H1 (cell line): ENCODE measurements around the gene FMN2. TPM values are rescaled to one million over a fixed set of nuclear protein-coding genes. Genes with fewer than 3 reads are reported as not detected.

Experiments
- CTCF ChIA-PET: fragments of 300-600 bp; sonication (Branson Sonifier 250); formaldehyde crosslinking; loops from one replicate; lab custom pipeline; 2021; ENCODE audit not compliant: partially characterized antibody; lab: Charles Lee
- POLR2A ChIA-PET: fragments of 300-600 bp; sonication (Branson Sonifier 250); formaldehyde crosslinking; loops from one replicate; lab custom pipeline; 2021; ENCODE audit warnings: inconsistent platforms; ENCODE audit not compliant: partially characterized antibody; lab: Charles Lee
- DNase-seq, 2 experiments: peaks; one replicate each; pipeline versions ENCODE4 v3.0.0 to v3.0.0-alpha.2; 2010 to 2022; ENCODE audit warnings: low spot score in 2 of 2, low read depth in 1 of 2, mixed read lengths in 1 of 2
- FAIRE-seq: peaks from 2 replicates; lab custom pipeline; 2011; peaks lifted over from hg19 to GRCh38; lab: Jason Lieb, UNC
- H2AFZ ChIP-seq: 2 replicates; pipeline ENCODE4 v1.8.1; 2012; ENCODE audit warnings: low read length, inconsistent platforms
- H2AK5ac ChIP-seq: 2 replicates; pipeline ENCODE4 v1.6.1; 2013; ENCODE audit warnings: low read depth, low read length
- H2BK120ac ChIP-seq: replicated peaks from 2 replicates; pipeline ENCODE3; 2013; ENCODE audit warnings: low read depth, low read length, inconsistent platforms
- H2BK12ac ChIP-seq: 2 replicates; pipeline ENCODE4 v1.6.1; 2013; ENCODE audit warnings: low read depth, low read length
- H2BK15ac ChIP-seq: 2 replicates; pipeline ENCODE4 v1.6.1; 2013; ENCODE audit warnings: low read length
- H2BK20ac ChIP-seq: 2 replicates; pipeline ENCODE4 v1.6.1; 2013; ENCODE audit warnings: low read length
- H2BK5ac ChIP-seq: 2 replicates; pipeline ENCODE4 v1.6.1; 2013; ENCODE audit warnings: low read depth, low read length
- H3K14ac ChIP-seq: 2 replicates; pipeline ENCODE4 v1.6.1; 2013; ENCODE audit warnings: inconsistent platforms; ENCODE audit not compliant: insufficient read length
- H3K18ac ChIP-seq: 2 replicates; pipeline ENCODE4 v1.6.1; 2013; ENCODE audit warnings: low read length; ENCODE audit errors: extremely low read depth
- H3K23ac ChIP-seq: 2 replicates; pipeline ENCODE4 v1.6.1; 2013; ENCODE audit warnings: inconsistent platforms; ENCODE audit not compliant: insufficient read length
- H3K23me2 ChIP-seq: 2 replicates; pipeline ENCODE4 v1.6.1; 2013; ENCODE audit warnings: low read depth, low read length
- H3K27ac ChIP-seq: 2 replicates; pipeline ENCODE4 v1.6.1; 2011; ENCODE audit warnings: low read depth, low read length, inconsistent platforms
- H3K27me3 ChIP-seq, 4 experiments: replicated peaks in 1 of 4; 1 replicate in 1 of 4; 2 replicates in 3 of 4; pipeline versions ENCODE4 v1.6.1 to v1.8.1; 2011 to 2013; ENCODE audit warnings: low read length in 3 of 4, mild to moderate bottlenecking in 3 of 4, inconsistent platforms in 2 of 4, mixed read lengths in 2 of 4, moderate library complexity in 1 of 4; ENCODE audit not compliant: control insufficient read depth in 3 of 4, insufficient read depth in 3 of 4; ENCODE audit errors: extremely low read depth in 1 of 4
- H3K36me3 ChIP-seq, 4 experiments: 2 replicates each; pipeline versions ENCODE4 v1.6.1 to v1.8.1; 2011 to 2013; ENCODE audit warnings: mild to moderate bottlenecking in 4 of 4, low read length in 3 of 4, moderate library complexity in 2 of 4, control low read depth in 1 of 4, inconsistent platforms in 1 of 4; ENCODE audit not compliant: insufficient read depth in 4 of 4, control insufficient read depth in 2 of 4
- H3K4ac ChIP-seq: replicated peaks from 2 replicates; pipeline ENCODE3; 2013; ENCODE audit warnings: low read length, low read depth, mixed read lengths, inconsistent platforms; ENCODE audit not compliant: insufficient read length
- H3K4me1 ChIP-seq, 4 experiments: replicated peaks in 1 of 4; 1 replicate in 1 of 4; 2 replicates in 3 of 4; pipeline versions ENCODE4 v1.6.1 to v1.8.1; 2011 to 2013; ENCODE audit warnings: low read length in 3 of 4, inconsistent platforms in 2 of 4, mixed read lengths in 1 of 4; ENCODE audit not compliant: insufficient read depth in 4 of 4, control insufficient read depth in 3 of 4
- H3K4me2 ChIP-seq, 2 experiments: 2 replicates each; pipeline versions ENCODE4 v1.6.1 to v1.8.1; 2011 to 2013; ENCODE audit warnings: low read depth in 2 of 2, low read length in 2 of 2, control low read depth in 1 of 2, inconsistent platforms in 1 of 2, mild to moderate bottlenecking in 1 of 2; ENCODE audit not compliant: insufficient read depth in 1 of 2
- H3K4me3 ChIP-seq, 4 experiments: fragments of 200-600, 300-600 bp in 1 of 4; sonication (generic), shearing (Covaris generic), sonication (Bioruptor Twin) in 1 of 4; 2 replicates each; pipeline versions ENCODE4 v1.5.1 to v1.8.1; 2011 to 2016; ENCODE audit warnings: low read length in 4 of 4, low read depth in 3 of 4, control low read depth in 2 of 4, inconsistent platforms in 2 of 4, mild to moderate bottlenecking in 2 of 4, mixed read lengths in 1 of 4, moderate library complexity in 1 of 4; ENCODE audit not compliant: insufficient read depth in 2 of 4; ENCODE audit errors: extremely low read depth in 1 of 4
- H3K56ac ChIP-seq: replicated peaks from 2 replicates; pipeline ENCODE3; 2013; ENCODE audit warnings: low read depth, mild to moderate bottlenecking, mixed read lengths, low read length, inconsistent platforms; ENCODE audit not compliant: insufficient read length
- H3K79me1 ChIP-seq: 2 replicates; pipeline ENCODE4 v1.6.1; 2013; ENCODE audit warnings: low read depth, low read length, control low read depth
- H3K79me2 ChIP-seq, 2 experiments: 2 replicates each; pipeline versions ENCODE4 v1.6.1 to v1.8.1; 2012 to 2013; ENCODE audit warnings: low read length in 2 of 2, mild to moderate bottlenecking in 2 of 2, inconsistent platforms in 1 of 2; ENCODE audit not compliant: insufficient read depth in 2 of 2, control insufficient read depth in 1 of 2
- H3K9ac ChIP-seq, 4 experiments: replicated peaks in 1 of 4; 1 replicate in 1 of 4; 2 replicates in 3 of 4; pipeline versions ENCODE4 v1.6.1 to v1.8.1; 2011 to 2013; ENCODE audit warnings: low read depth in 3 of 4, low read length in 3 of 4, control low read depth in 2 of 4, mild to moderate bottlenecking in 2 of 4, moderate library complexity in 2 of 4, inconsistent platforms in 1 of 4; ENCODE audit errors: extremely low read depth in 1 of 4
- H3K9me3 ChIP-seq, 2 experiments: 2 replicates each; pipeline versions ENCODE4 v1.6.1 to v1.8.1; 2012 to 2013; ENCODE audit warnings: mild to moderate bottlenecking in 2 of 2, moderate library complexity in 2 of 2, control low read depth in 1 of 2, inconsistent platforms in 1 of 2, low read depth in 1 of 2, low read length in 1 of 2, mixed read lengths in 1 of 2; ENCODE audit not compliant: insufficient read depth in 2 of 2
- H4K20me1 ChIP-seq, 2 experiments: replicated peaks in 1 of 2; 2 replicates each; pipeline versions ENCODE3 to v1.8.1; 2011 to 2013; ENCODE audit warnings: inconsistent platforms in 2 of 2, low read length in 2 of 2, mild to moderate bottlenecking in 1 of 2; ENCODE audit not compliant: insufficient read depth in 2 of 2, control insufficient read depth in 1 of 2
- H4K5ac ChIP-seq: 2 replicates; pipeline ENCODE4 v1.6.1; 2013; ENCODE audit warnings: low read length, low read depth, mixed read lengths, inconsistent platforms; ENCODE audit not compliant: insufficient read length
- H4K8ac ChIP-seq: 2 replicates; pipeline ENCODE4 v1.8.0; 2013; ENCODE audit warnings: mild to moderate bottlenecking, moderate library complexity, low read length, inconsistent platforms; ENCODE audit not compliant: insufficient read depth; ENCODE audit errors: extremely low read depth
- H4K91ac ChIP-seq: replicated peaks from 2 replicates; pipeline ENCODE3; 2013; ENCODE audit warnings: low read length, mixed read lengths, inconsistent platforms; ENCODE audit not compliant: insufficient read length
- CBX5 ChIP-seq: fragments of 300-800, 300-1000 bp; sonication (generic); IDR thresholded peaks from 2 replicates; pipeline ENCODE4 v1.7.1; 2016; ENCODE audit warnings: antibody characterized with exemption, low read length, low read depth
- CHD1 ChIP-seq: IDR thresholded peaks from 2 replicates; pipeline ENCODE4 v1.6.1; 2012; ENCODE audit warnings: low read depth, low read length, improper control_type of control experiment
- GABPA ChIP-seq: IDR thresholded peaks from 2 replicates; pipeline ENCODE4 v1.6.1; 2011; ENCODE audit warnings: mild to moderate bottlenecking, low read length, moderate library complexity, borderline replicate concordance; ENCODE audit not compliant: insufficient read depth
- JUN ChIP-seq: IDR thresholded peaks from 2 replicates; pipeline ENCODE4 v1.6.1; 2011; ENCODE audit warnings: low read depth, mild to moderate bottlenecking, improper control_type of control experiment, low read length
- MAFK ChIP-seq: IDR thresholded peaks from 2 replicates; pipeline ENCODE4 v1.6.1; 2012; ENCODE audit warnings: low read depth, mild to moderate bottlenecking, improper control_type of control experiment, low read length
- NANOG ChIP-seq: IDR thresholded peaks from 2 replicates; pipeline ENCODE4 v1.6.1; 2011; ENCODE audit warnings: low read length, low read depth, mild to moderate bottlenecking, inconsistent platforms; ENCODE audit not compliant: insufficient read depth, poor library complexity, severe bottlenecking
- RBBP5 ChIP-seq: IDR thresholded peaks from 2 replicates; pipeline ENCODE4 v1.7.1; 2012; ENCODE audit warnings: low read depth, mild to moderate bottlenecking, inconsistent platforms, low read length, moderate library complexity, borderline replicate concordance
- TAF7 ChIP-seq: optimal IDR thresholded peaks from 2 replicates; pipeline ENCODE3; 2011; ENCODE audit warnings: low read depth, mild to moderate bottlenecking, inconsistent platforms, low read length, moderate library complexity, borderline replicate concordance
- YY1 ChIP-seq: IDR thresholded peaks from 2 replicates; pipeline ENCODE4 v1.6.1; 2011; ENCODE audit warnings: low read depth, mild to moderate bottlenecking, low read length
- WGBS, 2 experiments: shearing (Covaris generic) in 1 of 2; methylation state at CpG; one replicate each; pipeline versions ENCODE4 v1.1.6 to v1.1.7; 2013 to 2015; ENCODE audit warnings: low lambda C conversion rate in 2 of 2, mixed read lengths in 2 of 2, inconsistent platforms in 1 of 2, low coverage in 1 of 2, missing lambda C conversion rate in 1 of 2; ENCODE audit not compliant: insufficient replicate concordance in 2 of 2, insufficient coverage in 1 of 2, insufficient read length in 1 of 2; ENCODE audit errors: extremely low coverage in 1 of 2, missing lambda C conversion rate in 1 of 2; 5-methylcytosine and 5-hydroxymethylcytosine counted together
- polyA plus RNA-seq, 7 experiments: library from polyadenylated mRNA; depleted of rRNA in 3 of 7; stranded (reverse) in 5 of 7; unstranded in 2 of 7; fragments of >200 nt in 5 of 7; fragments of 200-250 nt in 2 of 7; gene quantifications; 1 replicate in 5 of 7; 2 replicates in 1 of 7; 4 replicates in 1 of 7; pipeline versions ENCODE4 v1.2.1 to v1.2.3, GENCODE V29; 2011 to 2013; ENCODE audit warnings: missing spikeins in 2 of 7, mixed read lengths in 2 of 7
- total RNA-seq: library from RNA; stranded (reverse); fragmentation: NEBNext Ultra II Directional; extraction: Animal tissue kit (Norgen Biotek cat#: 25700); gene quantifications from 2 replicates; pipeline ENCODE4 v1.2.1, GENCODE V29; 2021
- TF ChIP-seq, protein P1 (sequence below): IDR thresholded peaks from 2 replicates; pipeline ENCODE4 v1.6.1; 2012; ENCODE audit warnings: low read length, inconsistent platforms
- TF ChIP-seq, protein P2 (sequence below): IDR thresholded peaks from 2 replicates; pipeline ENCODE4 v1.6.1; 2011; ENCODE audit warnings: low read length, improper control_type of control experiment

Gene FMN2
- total and polyA plus RNA-seq, 2 of the 8 experiments (the other 6 are each of a cell fraction or from before 2014, with no cell fraction given), result 0.83 to 2.0 TPM

DNA sequence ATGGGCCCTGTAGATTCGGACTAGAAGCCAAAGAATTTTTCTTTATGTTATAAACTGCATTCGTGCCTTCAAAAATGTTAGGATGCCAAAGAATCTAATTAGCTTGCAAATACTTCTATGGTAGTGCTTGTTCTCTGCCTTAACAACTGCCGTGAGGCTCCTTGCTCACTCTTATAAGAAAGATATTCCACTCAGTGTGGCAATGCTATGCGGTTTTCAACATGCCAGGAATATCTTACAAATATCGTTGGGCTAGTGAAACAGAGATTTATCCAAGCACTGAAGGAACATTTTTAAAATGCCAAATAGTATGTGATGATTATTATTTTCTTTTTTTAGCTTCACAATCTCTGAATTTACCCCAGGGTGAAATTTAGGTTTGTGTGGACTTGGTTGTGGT lies 322.0 kb downstream of the FMN2 start:
- Histone ChIP-seq H3K18ac (no peak overlapping the region), H3K23me2 (no peaks in the 10 kb centered on the region; the same call in 1 of the 2 replicates), H3K4me1 (no peaks in the 10 kb centered on the region), H2AK5ac (no peak overlapping the region), H4K20me1 (no peaks in the 10 kb centered on the region), H3K27me3 (no peaks in the 10 kb centered on the region), H4K8ac (no peak overlapping the region), H3K79me1 (no peaks in the 10 kb centered on the region), H2BK12ac (no peak overlapping the region), H3K36me3 (no peaks in the 10 kb centered on the region), H4K91ac (no peak overlapping the region), H3K23ac (no peak overlapping the region), H3K4me2 (no peak overlapping the region), H3K79me2 (no peaks in the 10 kb centered on the region), H3K56ac (no peak overlapping the region), H4K5ac (no peak overlapping the region), H3K4ac (no peak overlapping the region), H2BK5ac (no peak overlapping the region), H3K27ac (no peak overlapping the region), H3K14ac (no peak overlapping the region), H3K4me3 (no peak overlapping the region), H2BK20ac (no peak overlapping the region), H2BK15ac (no peak overlapping the region), H2BK120ac (no peak overlapping the region), H3K9ac (no peak overlapping the region), H3K9me3 (no peaks in the 10 kb centered on the region), H2AFZ (no peak overlapping the region)
- FAIRE-seq (no peak), DNase-seq (no peak)
- POLR2A ChIA-PET, result no interaction called here
- WGBS, 2 experiments, result 92% methylated on average over 5 of the region's 5 CpGs; no CpG with 5 or more reads in 1 of the 2 experiments
- CTCF ChIA-PET, result interaction anchor here (1.4 kb wide), 1 partner anchor 14 kb away, joined by 4 read pairs; no protein-coding TSS in a partner anchor
- TF ChIP-seq TAF7 (no peak), NANOG (no peak), RBBP5 (no peak), JUN (no peak), CBX5 (no peak), YY1 (no peak), GABPA (no peak), MAFK (no peak), CHD1 (no peak)
- TF ChIP-seq, protein P1, sequence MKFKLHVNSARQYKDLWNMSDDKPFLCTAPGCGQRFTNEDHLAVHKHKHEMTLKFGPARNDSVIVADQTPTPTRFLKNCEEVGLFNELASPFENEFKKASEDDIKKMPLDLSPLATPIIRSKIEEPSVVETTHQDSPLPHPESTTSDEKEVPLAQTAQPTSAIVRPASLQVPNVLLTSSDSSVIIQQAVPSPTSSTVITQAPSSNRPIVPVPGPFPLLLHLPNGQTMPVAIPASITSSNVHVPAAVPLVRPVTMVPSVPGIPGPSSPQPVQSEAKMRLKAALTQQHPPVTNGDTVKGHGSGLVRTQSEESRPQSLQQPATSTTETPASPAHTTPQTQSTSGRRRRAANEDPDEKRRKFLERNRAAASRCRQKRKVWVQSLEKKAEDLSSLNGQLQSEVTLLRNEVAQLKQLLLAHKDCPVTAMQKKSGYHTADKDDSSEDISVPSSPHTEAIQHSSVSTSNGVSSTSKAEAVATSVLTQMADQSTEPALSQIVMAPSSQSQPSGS, result no peak
- TF ChIP-seq, protein P2, sequence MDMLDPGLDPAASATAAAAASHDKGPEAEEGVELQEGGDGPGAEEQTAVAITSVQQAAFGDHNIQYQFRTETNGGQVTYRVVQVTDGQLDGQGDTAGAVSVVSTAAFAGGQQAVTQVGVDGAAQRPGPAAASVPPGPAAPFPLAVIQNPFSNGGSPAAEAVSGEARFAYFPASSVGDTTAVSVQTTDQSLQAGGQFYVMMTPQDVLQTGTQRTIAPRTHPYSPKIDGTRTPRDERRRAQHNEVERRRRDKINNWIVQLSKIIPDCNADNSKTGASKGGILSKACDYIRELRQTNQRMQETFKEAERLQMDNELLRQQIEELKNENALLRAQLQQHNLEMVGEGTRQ, result no peak
